ENCODE data around the gene BRAF. TPM values are rescaled to one million over a fixed set of nuclear protein-coding genes. Genes with fewer than 3 reads are reported as not detected.

The BRAF gene
- total and polyA plus RNA-seq, 2 experiments from 2014 or later: 14.0 to 42.0 TPM

DNA sequence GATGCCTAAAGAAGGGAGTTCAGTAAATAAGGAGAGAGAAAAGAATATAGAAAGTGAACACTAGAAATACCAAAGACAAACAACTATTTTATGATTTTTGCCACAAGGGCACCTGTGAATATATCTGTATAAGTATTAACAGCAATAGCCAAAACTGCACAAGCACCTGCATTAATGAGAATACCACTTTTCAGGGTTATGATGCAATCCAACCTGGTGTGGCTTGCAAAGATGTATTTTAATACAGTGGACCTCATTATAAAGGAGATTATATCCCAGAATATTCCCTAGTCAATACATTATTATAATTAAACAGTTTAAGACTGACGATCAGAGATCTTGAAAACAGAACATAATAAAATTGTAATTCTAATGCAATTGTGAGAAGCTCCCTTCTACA, 4.0 kb downstream of the BRAF start:
- H3K79me2 ChIP-seq: peaks cover 85% of the 10 kb centered on the region
- H3K4me1 ChIP-seq (ENCODE audit: insufficient read depth): peaks cover 26% of the 10 kb centered on the region
- no peak overlapping the region for H2AFZ ChIP-seq
- no peaks in the 10 kb centered on the region for H3K9me2 ChIP-seq (replicated peaks; ENCODE audit: insufficient read depth)
- DNase-seq (ENCODE audit: low spot score): no peak
- no peaks in the 10 kb centered on the region for H3K27me3 ChIP-seq
- H3K9me3 ChIP-seq (ENCODE audit: low read depth): no peaks in the 10 kb centered on the region
- no peak overlapping the region for H3K4me2 ChIP-seq
- no peak for TF ChIP-seq EZH2 (IDR thresholded peaks at IDR 0.05; ENCODE audit: borderline replicate concordance)
- H4K20me1 ChIP-seq (ENCODE audit: insufficient read depth, poor library complexity, severe bottlenecking): peaks cover 49% of the 10 kb centered on the region
- 89% methylated on average over 1 of the region's 1 CpG for WGBS (ENCODE audit: low lambda C conversion rate, missing lambda C conversion rate)
- H3K36me3 ChIP-seq (replicated peaks; ENCODE audit: insufficient read depth, low read depth): no peaks in the 10 kb centered on the region
- H3K27ac ChIP-seq: no peak overlapping the region
- no peak overlapping the region for H3K4me3 ChIP-seq

DNA sequence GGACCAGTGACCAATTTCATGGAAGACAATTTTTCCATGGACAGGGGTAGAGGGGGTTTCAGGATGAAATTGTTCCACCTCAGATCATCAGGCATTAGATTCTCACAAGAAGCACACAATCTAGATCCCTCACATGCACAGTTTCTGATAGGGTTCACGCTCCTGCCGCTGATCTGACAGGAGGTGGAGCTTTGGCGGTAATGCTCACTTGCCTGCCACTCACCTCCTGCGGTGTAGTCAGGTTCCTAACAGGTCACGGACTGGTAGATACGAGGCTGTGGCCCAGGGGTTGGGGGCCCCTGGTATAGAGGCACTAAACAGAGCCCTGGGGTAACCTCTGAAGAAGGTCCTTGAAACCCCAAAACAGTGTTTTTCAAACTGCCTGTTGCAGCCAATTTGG, 6.5 kb downstream of the BRAF start:
- H3K9me3 ChIP-seq (ENCODE audit: low read depth): no peaks in the 10 kb centered on the region
- 98% methylated on average over 6 of the region's 6 CpGs for WGBS (ENCODE audit: low lambda C conversion rate, missing lambda C conversion rate)

DNA sequence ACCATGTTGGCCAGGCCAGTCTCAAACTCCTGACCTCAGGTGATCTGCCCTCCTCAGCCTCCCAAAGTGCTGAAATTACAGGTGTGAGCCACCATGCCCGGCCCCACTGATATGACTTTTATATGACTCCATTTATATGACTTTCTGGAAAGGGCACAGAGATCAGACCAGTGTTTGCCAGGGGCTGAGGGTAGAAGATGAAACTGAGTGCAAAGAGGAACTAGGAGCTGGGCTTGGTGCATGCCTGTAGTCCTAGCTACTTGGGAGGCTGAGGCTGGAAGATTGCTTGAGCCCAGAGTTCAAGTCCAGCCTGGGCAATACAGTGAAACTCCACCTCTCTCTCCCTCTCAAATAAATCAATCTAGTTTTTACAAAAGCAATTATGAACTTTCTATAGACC, 7.5 kb downstream of the BRAF start:
- no peak overlapping the region for H2AFZ ChIP-seq
- H3K4me2 ChIP-seq: no peak overlapping the region
- no peak overlapping the region for H3K27ac ChIP-seq
- H3K9me3 ChIP-seq (ENCODE audit: low read depth): no peaks in the 10 kb centered on the region
- H3K36me3 ChIP-seq (replicated peaks; ENCODE audit: insufficient read depth, low read depth): no peaks in the 10 kb centered on the region
- no peaks in the 10 kb centered on the region for H3K9me2 ChIP-seq (replicated peaks; ENCODE audit: insufficient read depth)
- H3K4me3 ChIP-seq: no peak overlapping the region
- no peak for DNase-seq (ENCODE audit: low spot score)
- peaks cover 55% of the 10 kb centered on the region for H4K20me1 ChIP-seq (ENCODE audit: insufficient read depth, poor library complexity, severe bottlenecking)
- TF ChIP-seq, protein P1, sequence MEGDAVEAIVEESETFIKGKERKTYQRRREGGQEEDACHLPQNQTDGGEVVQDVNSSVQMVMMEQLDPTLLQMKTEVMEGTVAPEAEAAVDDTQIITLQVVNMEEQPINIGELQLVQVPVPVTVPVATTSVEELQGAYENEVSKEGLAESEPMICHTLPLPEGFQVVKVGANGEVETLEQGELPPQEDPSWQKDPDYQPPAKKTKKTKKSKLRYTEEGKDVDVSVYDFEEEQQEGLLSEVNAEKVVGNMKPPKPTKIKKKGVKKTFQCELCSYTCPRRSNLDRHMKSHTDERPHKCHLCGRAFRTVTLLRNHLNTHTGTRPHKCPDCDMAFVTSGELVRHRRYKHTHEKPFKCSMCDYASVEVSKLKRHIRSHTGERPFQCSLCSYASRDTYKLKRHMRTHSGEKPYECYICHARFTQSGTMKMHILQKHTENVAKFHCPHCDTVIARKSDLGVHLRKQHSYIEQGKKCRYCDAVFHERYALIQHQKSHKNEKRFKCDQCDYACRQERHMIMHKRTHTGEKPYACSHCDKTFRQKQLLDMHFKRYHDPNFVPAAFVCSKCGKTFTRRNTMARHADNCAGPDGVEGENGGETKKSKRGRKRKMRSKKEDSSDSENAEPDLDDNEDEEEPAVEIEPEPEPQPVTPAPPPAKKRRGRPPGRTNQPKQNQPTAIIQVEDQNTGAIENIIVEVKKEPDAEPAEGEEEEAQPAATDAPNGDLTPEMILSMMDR (IDR thresholded peaks at IDR 0.05; ENCODE audit: poor library complexity): no peak
- no peak for TF ChIP-seq EZH2phosphoT487 (IDR thresholded peaks at IDR 0.05; ENCODE audit: low read depth, severe bottlenecking, unreplicated experiment)
- TF ChIP-seq EZH2 (IDR thresholded peaks at IDR 0.05; ENCODE audit: borderline replicate concordance): no peak
- WGBS (ENCODE audit: low lambda C conversion rate, missing lambda C conversion rate): 87% methylated on average over 1 of the region's 1 CpG
- H3K79me2 ChIP-seq: peaks cover 97% of the 10 kb centered on the region
- H3K27me3 ChIP-seq: no peaks in the 10 kb centered on the region
- peaks cover 15% of the 10 kb centered on the region for H3K4me1 ChIP-seq (ENCODE audit: insufficient read depth)

More for the DNA sequence above, 6.5 kb downstream of the BRAF start:
- Histone ChIP-seq H3K79me2 (peaks cover 97% of the 10 kb centered on the region), H3K27ac (no peak overlapping the region), H2AFZ (no peak overlapping the region), H3K4me3 (no peak overlapping the region), H3K4me1 (ENCODE audit: insufficient read depth) (peaks cover 25% of the 10 kb centered on the region), H3K36me3 (replicated peaks; ENCODE audit: insufficient read depth, low read depth) (no peaks in the 10 kb centered on the region), H3K27me3 (no peaks in the 10 kb centered on the region), H3K9me2 (replicated peaks; ENCODE audit: insufficient read depth) (no peaks in the 10 kb centered on the region), H4K20me1 (ENCODE audit: insufficient read depth, poor library complexity, severe bottlenecking) (peaks cover 56% of the 10 kb centered on the region), H3K4me2 (no peak overlapping the region)
- no peak for DNase-seq (ENCODE audit: low spot score)
- TF ChIP-seq EZH2 (IDR thresholded peaks at IDR 0.05; ENCODE audit: borderline replicate concordance) (no peak), EZH2phosphoT487 (IDR thresholded peaks at IDR 0.05; ENCODE audit: low read depth, severe bottlenecking, unreplicated experiment) (no peak)
- TF ChIP-seq, protein P1 (IDR thresholded peaks at IDR 0.05; ENCODE audit: poor library complexity): no peak

DNA sequence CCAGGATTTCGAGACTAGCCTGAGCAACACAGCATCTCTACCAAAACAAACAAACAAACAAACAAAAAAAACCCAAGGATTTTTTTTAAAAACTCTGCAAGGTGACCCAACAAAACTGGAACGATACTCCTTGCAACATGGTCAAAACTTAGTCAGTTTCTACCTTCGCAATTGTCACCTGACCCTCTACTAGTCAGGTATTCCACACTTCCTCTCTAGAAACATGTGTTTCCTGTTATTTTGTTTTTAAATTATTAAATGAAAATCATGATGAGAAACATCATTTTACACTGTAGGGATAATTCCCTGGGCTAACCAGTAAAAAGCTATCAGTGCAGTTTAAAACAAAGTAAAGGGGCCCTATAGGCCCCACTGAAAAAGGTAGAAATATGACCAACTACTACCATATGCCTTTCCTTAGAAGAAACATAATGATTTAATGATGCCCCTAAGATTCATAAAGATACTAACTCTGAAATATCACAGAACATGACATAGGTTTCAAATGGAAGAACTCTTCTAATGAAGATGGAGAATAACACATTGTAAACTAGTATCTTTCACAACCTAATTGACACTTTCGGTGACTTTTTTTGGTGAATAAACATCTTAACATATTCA, 8.7 kb downstream of the BRAF start:
- TF ChIP-seq EZH2phosphoT487 (IDR thresholded peaks at IDR 0.05; ENCODE audit: low read depth, severe bottlenecking, unreplicated experiment): no peak
- TF ChIP-seq, protein P1 (IDR thresholded peaks at IDR 0.05; ENCODE audit: poor library complexity): no peak
- TF ChIP-seq EZH2 (IDR thresholded peaks at IDR 0.05; ENCODE audit: borderline replicate concordance): no peak

More for the DNA sequence above, 8.7 kb downstream of the BRAF start:
- no peak overlapping the region for H3K4me2 ChIP-seq
- H3K4me3 ChIP-seq: no peak overlapping the region
- no peaks in the 10 kb centered on the region for H3K9me2 ChIP-seq (replicated peaks; ENCODE audit: insufficient read depth)
- no peak for DNase-seq (ENCODE audit: low spot score)
- H3K27me3 ChIP-seq: no peaks in the 10 kb centered on the region
- H2AFZ ChIP-seq: no peak overlapping the region
- H3K9me3 ChIP-seq (ENCODE audit: low read depth): no peaks in the 10 kb centered on the region
- H4K20me1 ChIP-seq (ENCODE audit: insufficient read depth, poor library complexity, severe bottlenecking): peaks cover 51% of the 10 kb centered on the region
- H3K79me2 ChIP-seq: peaks cover 97% of the 10 kb centered on the region
- H3K4me1 ChIP-seq (ENCODE audit: insufficient read depth): peaks cover 6% of the 10 kb centered on the region
- H3K27ac ChIP-seq: no peak overlapping the region
- WGBS (ENCODE audit: low lambda C conversion rate, missing lambda C conversion rate): 98% methylated on average over 4 of the region's 4 CpGs
- H3K36me3 ChIP-seq (replicated peaks; ENCODE audit: insufficient read depth, low read depth): no peaks in the 10 kb centered on the region
